Adipose tissue (tissue), 3 donors: Measurements from ENCODE around the gene ZBTB33. TPM values are rescaled to one million over a fixed set of nuclear protein-coding genes. Genes with fewer than 3 reads are reported as not detected.

Experiments
- H3K27ac ChIP-seq: one replicate; pipeline ENCODE4 v1.5.1; 2013; ENCODE audit warnings: low read depth, low read length
- WGBS, 3 donors: extraction: QIAGEN DNeasy Blood & Tissue Kit; methylation state at CpG; one replicate each; pipeline ENCODE4 v1.1.7; 2013; 5-methylcytosine and 5-hydroxymethylcytosine counted together
- polyA plus RNA-seq, 3 donors: library from polyadenylated mRNA; stranded (reverse); fragments of 200-250 nt; gene quantifications; one replicate each; pipeline ENCODE4 v1.2.3, GENCODE V29; 2013
- donor health status: healthy with polysubstance abuse.
- donor health status: Bipolar disorder and iron deficiency.
- donor health status: healthy.

Gene ZBTB33
- polyA plus RNA-seq, 3 donors: 3.8 to 4.2 (median 3.9) TPM

DNA sequence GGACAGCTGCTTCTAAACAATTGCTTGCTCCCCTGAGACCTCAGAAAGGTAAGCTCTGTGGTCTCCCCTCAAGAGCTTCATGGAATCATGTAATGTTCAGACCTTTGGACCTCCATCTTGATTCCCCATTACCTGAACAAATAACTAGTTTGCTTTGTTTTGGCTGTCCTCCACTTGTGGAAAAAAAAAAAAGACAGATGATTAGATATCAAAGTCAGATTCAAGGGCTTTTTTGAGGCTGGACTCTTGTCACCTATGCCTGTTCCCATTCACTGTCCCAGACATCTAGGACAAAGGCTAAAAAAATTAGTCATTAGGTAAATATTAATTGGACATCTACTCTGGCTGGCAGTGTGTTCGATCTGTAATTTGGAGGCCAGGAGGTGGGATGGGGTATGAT lies 47.3 kb downstream of the ZBTB33 start:
- 25 to 86% (median 73%) methylated on average over 1 of the region's 1 CpG for WGBS, 3 donors
- no peak overlapping the region for H3K27ac ChIP-seq

DNA sequence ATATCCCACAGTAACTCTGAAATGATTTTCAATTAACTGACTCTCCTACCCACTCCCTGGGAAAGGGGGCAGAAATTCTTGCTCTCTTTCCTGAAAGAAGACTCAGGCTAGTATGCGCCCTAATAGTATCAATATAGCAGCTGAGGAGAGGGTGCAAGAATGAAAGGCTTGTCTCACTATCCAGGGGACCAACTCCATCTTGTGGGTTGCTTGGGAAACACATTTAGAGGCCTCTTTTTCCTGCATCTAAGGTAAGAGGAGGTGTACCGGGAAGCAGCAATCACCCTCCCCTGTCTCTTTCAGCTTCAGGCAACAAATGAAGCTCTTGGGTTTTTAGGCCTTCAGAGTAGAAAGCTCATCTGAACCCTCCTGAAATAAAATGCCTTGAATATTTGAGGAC lies 49.3 kb downstream of the ZBTB33 start:
- no peak overlapping the region for H3K27ac ChIP-seq
- WGBS, 3 donors: 62 to 88% (median 65%) methylated on average over 2 of the region's 2 CpGs

DNA sequence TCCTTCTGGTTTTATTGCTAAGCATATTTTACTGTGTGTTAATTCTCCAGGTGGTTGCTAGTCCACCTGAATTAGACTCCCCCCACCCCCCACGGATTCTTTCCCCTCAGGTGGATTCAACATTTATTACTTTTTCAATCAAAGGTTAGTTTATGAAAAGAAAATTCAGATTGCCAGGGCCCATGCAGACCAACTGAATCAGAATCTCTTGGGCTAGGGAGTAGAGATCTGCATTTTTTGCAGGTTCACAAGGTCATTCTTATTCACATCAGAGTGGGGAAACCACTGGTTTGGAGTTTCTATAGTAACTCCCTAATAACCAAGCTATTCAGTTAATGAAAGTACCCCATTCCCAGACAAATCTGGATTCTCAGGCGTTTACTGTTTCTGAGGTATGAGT lies 50.9 kb downstream of the ZBTB33 start:
- 42 to 77% (median 50%) methylated on average over 2 of the region's 2 CpGs for WGBS, 3 donors
- H3K27ac ChIP-seq: no peak overlapping the region

DNA sequence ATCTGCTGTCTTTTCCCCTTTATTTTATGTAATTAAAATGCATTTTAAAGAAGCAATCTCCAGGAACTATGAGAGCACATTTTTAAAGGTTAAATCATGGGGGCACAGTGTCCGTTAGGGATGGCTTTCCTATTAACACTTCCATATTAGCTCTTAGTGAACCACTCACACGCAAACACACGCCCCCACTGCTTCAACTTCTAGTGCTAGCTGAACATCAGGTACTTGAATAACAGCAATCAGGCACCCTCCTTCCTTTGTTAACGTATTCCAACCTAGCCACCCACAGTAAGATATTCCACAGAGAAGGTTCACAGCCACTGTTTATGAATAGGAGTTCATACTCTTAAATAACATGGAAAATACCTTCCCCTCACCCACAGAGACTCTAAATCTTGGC lies 51.3 kb downstream of the ZBTB33 start:
- no peak overlapping the region for H3K27ac ChIP-seq
- 41 to 63% (median 58%) methylated on average over 4 of the region's 4 CpGs for WGBS, 3 donors

DNA sequence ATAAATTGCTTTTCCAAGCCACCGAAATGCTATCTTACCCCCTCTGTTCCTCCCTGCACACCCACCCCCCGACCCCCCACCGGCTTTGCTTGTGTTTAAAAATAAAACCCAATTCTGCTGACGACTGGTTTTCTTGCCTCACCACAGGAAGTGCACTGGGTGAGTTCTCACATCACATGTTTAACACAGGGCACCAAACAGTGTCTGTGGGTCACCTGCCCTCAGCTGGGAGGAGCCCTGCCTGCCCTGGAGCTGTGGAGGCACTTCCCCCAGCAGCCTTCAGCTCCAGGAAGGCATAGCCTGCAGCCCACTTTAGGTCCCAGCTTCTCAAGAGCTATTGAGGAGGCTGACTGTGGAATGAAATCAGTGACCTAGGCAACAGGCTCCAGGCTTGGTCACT lies 51.8 kb downstream of the ZBTB33 start:
- H3K27ac ChIP-seq: no peak overlapping the region
- 12 to 27% (median 14%) methylated on average over 4 of the region's 4 CpGs for WGBS, 3 donors

DNA sequence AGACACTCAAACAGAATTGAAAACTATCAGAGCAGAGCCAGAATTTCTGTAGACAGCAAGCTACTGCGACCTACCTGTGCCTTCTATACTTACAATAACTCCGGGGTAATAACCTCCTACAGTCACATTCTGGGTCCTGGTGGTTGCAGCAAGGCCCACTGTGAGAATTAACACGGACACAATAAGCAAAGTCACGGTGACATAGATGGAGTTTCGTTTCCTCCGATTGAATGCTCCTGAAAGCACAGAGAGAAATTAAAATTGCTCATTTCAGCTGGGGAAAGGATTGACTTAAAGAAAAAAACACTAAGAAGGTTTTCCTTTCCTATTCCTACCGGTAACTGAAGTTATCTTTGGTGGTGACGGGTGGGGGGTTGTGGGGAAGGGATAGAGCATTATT lies 53.6 kb downstream of the ZBTB33 start:
- 67 to 83% (median 70%) methylated on average over 8 of the region's 8 CpGs for WGBS, 3 donors
- H3K27ac ChIP-seq: no peak overlapping the region

DNA sequence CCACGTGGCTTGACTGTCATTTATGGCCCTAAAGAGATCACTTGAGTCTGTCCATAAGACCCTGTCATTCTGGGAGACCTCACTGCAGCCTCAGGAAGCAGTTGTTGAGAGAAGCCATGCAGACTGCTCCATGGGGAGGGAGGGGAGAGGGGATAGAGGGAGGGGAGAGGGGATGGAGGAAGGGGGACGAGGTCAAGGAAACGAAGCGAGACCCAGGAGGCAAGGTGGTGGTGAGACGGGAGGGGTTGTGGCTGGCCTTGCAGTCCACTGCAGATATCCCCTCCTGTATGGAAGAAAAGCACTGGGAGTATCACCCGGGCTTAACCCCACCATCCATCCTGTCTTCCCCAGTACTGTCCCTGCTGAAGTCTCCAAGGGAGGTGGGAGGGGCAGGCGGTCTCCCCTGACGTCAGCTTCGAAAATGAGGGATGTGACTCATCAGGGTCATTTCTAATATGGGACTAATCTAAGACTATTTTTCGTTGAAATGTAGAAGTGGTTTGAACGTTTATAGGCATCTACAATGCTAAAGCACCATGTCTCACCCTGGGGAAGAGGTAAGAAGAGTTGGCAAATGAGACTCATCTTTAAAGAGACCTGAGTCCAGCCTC lies 55.0 kb downstream of the ZBTB33 start:
- 29 to 60% (median 41%) methylated on average over 10 to 11 of the region's 11 CpGs for WGBS, 3 donors
- H3K27ac ChIP-seq: no peak overlapping the region

DNA sequence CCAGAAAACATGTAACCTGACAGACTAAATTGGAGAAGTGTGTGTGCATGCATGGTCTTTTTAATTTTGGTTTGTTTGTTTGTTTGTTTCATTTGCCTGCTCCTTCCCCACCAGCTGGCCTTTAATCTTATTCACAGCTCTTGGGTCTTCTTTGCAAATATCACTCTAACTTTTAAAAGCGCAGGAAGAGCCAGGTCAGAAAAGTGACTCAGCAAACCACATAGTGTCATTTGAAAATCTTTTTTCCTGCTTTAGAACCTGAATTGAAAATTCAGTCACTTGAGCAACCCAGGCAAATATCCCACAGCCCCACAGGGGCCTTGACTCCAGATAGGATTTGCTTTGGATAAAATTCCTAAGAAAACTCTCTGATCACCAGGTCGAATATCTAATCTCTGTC lies 56.0 kb downstream of the ZBTB33 start:
- H3K27ac ChIP-seq: no peak overlapping the region
- 45 to 64% (median 64%) methylated on average over 2 of the region's 2 CpGs for WGBS, 3 donors

Other genes starting within 250 kb of the ZBTB33 start
- not detected for gene RHOXF2B, start 173.1 kb upstream of the ZBTB33 start, polyA plus RNA-seq
- under 1 TPM in 1 of 3 donors, not detected in 2; 0.18 TPM for gene RHOXF1, start 134.9 kb upstream of the ZBTB33 start, polyA plus RNA-seq
- not detected for gene RHOXF2, start 92.2 kb upstream of the ZBTB33 start, polyA plus RNA-seq
- gene TMEM255A, start 60.6 kb downstream of the ZBTB33 start, polyA plus RNA-seq: 1 to 10 TPM in 2 of 3 donors, under 1 TPM in 1; 0.18 to 4.2 (median 1.1) TPM
- not detected for gene ATP1B4, start 111.3 kb downstream of the ZBTB33 start, polyA plus RNA-seq
- 10 to 100 TPM; 30.5 to 52.3 (median 32.2) TPM for gene LAMP2, start 218.5 kb downstream of the ZBTB33 start, polyA plus RNA-seq